COLO668 (cell line): ENCODE data around the gene TMEM203.
"Not testable (repeated sequence)": the region's sequence is repeated elsewhere in the genome, so short reads cannot be mapped to it uniquely, and the experiment has no call there.

ENCODE experiments used
- DNase-seq: peaks from one replicate; lab custom pipeline; 2025; ENCODE audit not compliant: unreplicated experiment; lab: John Stamatoyannopoulos, UW

Gene TMEM203, protein sequence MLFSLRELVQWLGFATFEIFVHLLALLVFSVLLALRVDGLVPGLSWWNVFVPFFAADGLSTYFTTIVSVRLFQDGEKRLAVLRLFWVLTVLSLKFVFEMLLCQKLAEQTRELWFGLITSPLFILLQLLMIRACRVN

DNA sequence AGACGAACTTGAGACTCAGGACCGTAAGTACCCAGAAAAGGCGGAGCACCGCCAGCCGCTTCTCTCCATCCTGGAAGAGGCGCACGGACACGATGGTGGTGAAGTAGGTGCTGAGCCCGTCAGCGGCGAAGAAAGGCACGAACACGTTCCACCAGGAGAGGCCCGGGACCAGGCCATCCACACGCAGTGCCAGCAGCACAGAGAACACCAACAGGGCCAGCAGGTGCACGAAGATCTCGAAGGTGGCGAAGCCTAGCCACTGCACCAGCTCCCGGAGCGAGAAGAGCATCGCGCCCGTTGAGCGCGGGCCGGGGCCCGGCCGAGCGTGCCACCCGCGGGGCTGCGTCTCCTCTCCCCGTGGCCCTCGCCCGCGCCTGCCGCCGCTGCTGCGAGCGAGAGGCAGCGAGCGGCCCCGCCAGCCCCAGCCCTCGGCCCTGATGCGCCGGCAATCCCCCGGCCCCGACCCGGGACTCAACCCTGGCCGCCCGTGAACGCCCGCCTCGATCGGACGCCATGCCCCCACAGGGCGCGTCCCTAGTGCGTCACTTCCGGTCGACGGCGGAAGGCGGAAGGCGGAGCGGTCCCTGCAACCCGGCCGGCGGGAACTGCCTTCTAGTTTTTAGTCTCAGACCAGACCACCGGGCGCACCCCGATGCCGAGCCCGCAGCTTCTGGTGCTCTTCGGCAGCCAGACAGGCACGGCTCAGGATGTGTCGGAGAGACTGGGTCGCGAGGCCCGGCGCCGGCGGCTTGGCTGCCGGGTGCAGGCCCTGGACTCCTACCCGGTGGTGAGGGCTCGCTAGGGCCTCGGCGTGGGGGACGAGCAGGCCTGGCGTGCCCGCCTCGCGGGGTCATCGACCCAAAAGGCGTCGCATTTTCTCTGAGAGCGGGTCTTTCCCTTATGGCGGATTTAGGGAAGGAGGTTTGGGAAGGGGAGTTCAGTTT is at the start of gene TMEM203, which contains the start of gene NDOR1:
Gene TMEM203 (minus strand): TSS at position 523 of the 944 bp plus-strand sequence. CDS start 234 bp downstream, at position 289.
Gene NDOR1 (plus strand): TSS at position 575 of the 944 bp plus-strand sequence. CDS start 78 bp downstream, at position 653.
- DNase-seq, result peak; percentile 93

DNA sequence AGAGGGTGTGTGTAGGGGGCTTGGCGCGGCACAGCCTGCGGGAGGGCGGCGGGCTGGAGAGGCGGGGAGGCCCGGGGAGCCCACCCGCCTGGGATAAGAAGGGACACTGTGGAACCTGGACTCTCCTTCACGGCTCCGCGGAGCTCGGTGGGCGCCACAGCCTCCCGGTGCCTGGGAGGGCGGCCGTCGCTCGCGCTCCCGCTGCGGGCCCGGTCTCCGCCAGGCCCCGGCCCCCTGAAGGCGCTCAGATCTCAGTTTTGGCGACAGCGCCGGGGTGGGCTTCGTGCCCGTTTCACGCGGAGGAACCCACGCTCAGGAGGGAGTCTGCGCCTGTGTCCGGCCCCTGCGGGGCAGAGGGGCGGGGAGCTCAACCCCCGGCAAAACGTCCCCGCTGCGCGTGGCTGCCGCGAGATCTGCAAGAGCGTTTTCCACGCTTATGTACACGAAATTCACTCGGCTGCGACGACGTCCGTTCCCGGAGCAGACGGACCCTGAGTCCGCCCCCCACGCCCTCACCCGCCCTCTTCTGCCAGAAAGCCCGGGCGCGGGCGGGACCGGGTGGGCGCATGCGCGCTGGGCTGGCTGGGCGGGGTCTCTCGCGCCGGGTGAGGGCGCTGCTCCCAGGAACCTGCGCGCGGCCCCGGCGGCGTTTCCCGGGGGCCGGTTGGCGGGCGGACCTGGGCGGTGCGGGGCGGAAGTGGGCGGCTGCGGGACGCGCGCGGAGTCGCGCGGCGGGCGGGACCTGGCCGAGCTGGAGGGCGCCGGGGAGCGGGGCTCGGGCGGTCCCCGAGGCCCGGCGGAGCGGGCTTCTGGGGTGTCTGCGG is 49.4 kb upstream of the TMEM203 start, which contains the start of gene NELFB:
Gene NELFB (plus strand): TSS at position 704 of the 824 bp plus-strand sequence.
- peak; percentile 93 for DNase-seq

DNA sequence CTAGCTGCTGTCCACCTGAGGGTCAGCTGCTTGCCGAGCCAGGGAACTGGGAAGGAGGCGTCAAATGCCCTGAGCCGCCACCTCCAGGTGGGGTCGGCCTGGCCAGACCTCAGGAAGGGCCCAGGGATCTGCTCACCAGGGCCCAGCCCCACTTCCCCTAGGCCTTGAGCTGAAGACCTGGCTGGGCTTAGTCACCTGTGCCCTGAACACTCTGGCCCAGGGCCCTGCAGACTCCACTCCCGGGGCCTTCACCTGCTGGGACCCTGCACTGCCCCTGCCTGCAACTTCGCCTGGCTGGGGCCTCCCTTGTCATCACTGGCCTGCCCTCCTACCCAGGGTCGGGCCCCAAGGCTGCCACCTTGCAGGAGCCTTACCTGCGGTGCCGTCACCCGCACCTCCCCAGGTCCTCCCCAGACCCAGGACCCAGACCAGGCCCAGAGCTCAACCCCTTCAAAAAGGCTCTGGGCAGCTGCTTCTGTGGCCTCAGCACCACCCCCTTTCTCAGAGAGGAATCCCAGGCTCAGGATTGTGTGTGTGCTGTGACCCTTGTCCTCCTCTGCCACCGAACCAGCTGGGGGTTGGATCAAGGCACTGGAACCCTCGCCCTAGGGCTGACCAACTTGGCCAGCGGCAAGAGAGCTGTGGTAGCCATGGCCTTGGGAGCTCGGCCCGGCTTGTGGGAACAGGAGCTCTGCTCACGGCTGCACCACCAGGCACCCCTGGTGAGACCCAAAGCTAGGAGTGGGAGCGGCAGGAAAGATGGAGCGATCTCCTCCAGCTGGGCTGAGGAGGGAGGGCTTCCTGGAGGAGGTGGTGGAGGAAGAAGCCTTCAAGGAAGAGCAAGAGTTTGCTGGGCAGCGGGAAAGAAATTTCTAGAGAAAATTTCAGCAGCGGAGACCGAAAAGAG is 48.5 kb upstream of the TMEM203 start:
- DNase-seq, result peak; percentile 32

- peak; percentile 82 for DNase-seq
These were observed 47.4 kb upstream of the TMEM203 start for GRCh38 chr9:137252555-137253506.

- no peak for DNase-seq
These were observed 46.2 kb upstream of the TMEM203 start for GRCh38 chr9:137251490-137252268.

- DNase-seq, result no peak
These were observed 45.7 kb upstream of the TMEM203 start, which contains the start of gene STPG3 for GRCh38 chr9:137251194-137251461. TSS of gene STPG3 (plus strand) at chr9:137251286. CDS start at chr9:137251287, 1 bp downstream.

DNA sequence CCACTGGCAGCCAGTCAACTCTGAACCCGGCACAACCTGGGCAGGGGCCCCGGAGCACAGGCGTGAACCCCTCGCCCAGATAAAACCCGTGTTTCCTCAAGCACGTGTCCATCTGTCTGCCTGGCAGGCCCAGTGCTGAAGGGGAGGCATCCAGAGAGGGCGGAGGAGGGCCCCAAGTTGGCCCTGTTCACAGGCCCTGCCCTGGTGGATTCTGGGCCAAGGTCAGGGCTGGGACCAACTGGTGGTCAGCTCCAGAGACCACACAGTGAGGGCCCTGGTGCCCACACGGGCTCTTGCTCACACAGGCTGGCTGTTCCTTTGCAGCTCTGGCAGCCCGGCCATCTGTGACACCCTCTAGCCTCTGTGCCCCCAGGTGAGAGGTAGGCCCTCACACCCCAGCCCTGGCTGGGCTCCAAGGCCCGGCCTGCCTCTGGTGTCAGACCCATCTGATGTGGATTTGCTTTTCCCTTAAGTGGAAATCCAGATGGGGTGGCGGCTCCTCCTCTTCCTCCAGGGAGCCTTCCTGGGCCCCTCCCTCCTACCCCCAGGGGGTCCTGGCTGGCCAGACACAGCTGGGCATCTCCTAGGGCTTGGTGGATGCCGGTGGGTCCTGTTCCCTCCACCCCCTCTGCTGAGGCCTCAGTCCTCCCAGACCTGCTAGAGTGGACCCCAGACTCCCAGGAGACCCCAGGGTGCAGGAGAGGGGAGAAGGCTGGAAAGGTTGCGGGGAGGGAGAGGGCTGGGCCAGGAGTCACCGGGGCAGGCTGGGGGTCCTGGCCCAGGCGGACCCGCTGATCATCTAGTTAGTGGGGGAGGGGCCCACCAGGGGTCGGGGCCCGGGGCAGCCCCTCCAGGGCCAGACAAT is 45.1 kb upstream of the TMEM203 start:
- DNase-seq, result no peak

- no peak for DNase-seq
These were observed 42.4 kb upstream of the TMEM203 start for GRCh38 chr9:137247916-137248175.

GRCh38 chr9:137247135-137247915 is 41.9 kb upstream of the TMEM203 start:
- peak; percentile 68 for DNase-seq

GRCh38 chr9:137245450-137246421 is 40.3 kb upstream of the TMEM203 start:
- DNase-seq, result peak; percentile 38

- DNase-seq, result peak; percentile 73
These were observed 39.3 kb upstream of the TMEM203 start for GRCh38 chr9:137244486-137245449.

GRCh38 chr9:137243626-137244485 is 38.4 kb upstream of the TMEM203 start:
- peak; percentile 63 for DNase-seq

- DNase-seq, result not testable (repeated sequence)
These were observed 37.8 kb upstream of the TMEM203 start for GRCh38 chr9:137243266-137243625.
